HepG2 (cell line): Measurements from ENCODE around the gene DCUN1D4. TPM values are rescaled to one million over a fixed set of nuclear protein-coding genes. Genes with fewer than 3 reads are reported as not detected.

Experiments used
- CEBPG ChIP-seq: IDR thresholded peaks from 2 replicates; pipeline ENCODE4 v1.6.1; 2016
- DR1 ChIP-seq: sonication (generic); formaldehyde crosslinking; IDR thresholded peaks from 2 replicates; pipeline ENCODE4 v1.8.0; 2021; ENCODE audit warnings: mild to moderate bottlenecking, missing genetic modification reagents, inconsistent platforms
- GPN1 ChIP-seq: sonication (generic); formaldehyde crosslinking; IDR thresholded peaks from 2 replicates; pipeline ENCODE4 v1.5.1; 2020; ENCODE audit warnings: missing genetic modification reagents, borderline replicate concordance
- HMGA1 ChIP-seq: sonication (generic); formaldehyde crosslinking; conservative IDR thresholded peaks from 2 replicates; pipeline ENCODE4 v1.4.0; 2020; ENCODE audit warnings: missing genetic modification reagents
- HNRNPL ChIP-seq: fragments of 200-400 bp; formaldehyde crosslinking; IDR thresholded peaks from 2 replicates; pipeline ENCODE4 v1.6.1; 2017; ENCODE audit warnings: mild to moderate bottlenecking, low read depth, low read length
- IRF9 ChIP-seq: sonication (generic); formaldehyde crosslinking; IDR thresholded peaks from 2 replicates; pipeline ENCODE4 v1.8.0; 2022; ENCODE audit warnings: missing genetic modification reagents, mild to moderate bottlenecking, borderline replicate concordance
- JDP2 ChIP-seq: sonication (generic); formaldehyde crosslinking; IDR thresholded peaks from 2 replicates; pipeline ENCODE4 v1.8.1; 2022; ENCODE audit warnings: missing genetic modification reagents, borderline replicate concordance
- LBX2 ChIP-seq: sonication (generic); formaldehyde crosslinking; IDR thresholded peaks from 2 replicates; pipeline ENCODE4 v1.5.0; 2020; ENCODE audit warnings: missing genetic modification reagents, mild to moderate bottlenecking, borderline replicate concordance
- NR2F2 ChIP-seq: IDR thresholded peaks from 2 replicates; pipeline ENCODE4 v1.6.1; 2012; ENCODE audit warnings: low read depth, inconsistent platforms, borderline replicate concordance
- NRL ChIP-seq: sonication (generic); formaldehyde crosslinking; IDR thresholded peaks from 2 replicates; pipeline ENCODE4 v1.5.0; 2020; ENCODE audit warnings: missing genetic modification reagents, mild to moderate bottlenecking, moderate library complexity, borderline replicate concordance
- SP4 ChIP-seq: sonication (generic); formaldehyde crosslinking; IDR thresholded peaks from 2 replicates; pipeline ENCODE4 v1.8.1; 2023; ENCODE audit warnings: mild to moderate bottlenecking, missing genetic modification reagents
- TSC22D2 ChIP-seq: sonication (generic); formaldehyde crosslinking; IDR thresholded peaks from 2 replicates; pipeline ENCODE4 v1.5.1; 2020; ENCODE audit warnings: missing genetic modification reagents, mild to moderate bottlenecking, borderline replicate concordance
- ZBTB3 ChIP-seq: sonication (generic); formaldehyde crosslinking; IDR thresholded peaks from 2 replicates; pipeline ENCODE4 v1.4.0; 2020; ENCODE audit warnings: low read depth, mild to moderate bottlenecking, moderate library complexity, missing genetic modification reagents, borderline replicate concordance
- ZNF292 ChIP-seq: sonication (generic); formaldehyde crosslinking; IDR thresholded peaks from 2 replicates; pipeline ENCODE4 v1.8.1; 2022; ENCODE audit warnings: mild to moderate bottlenecking, low read depth, missing genetic modification reagents, borderline replicate concordance
- ZNF337 ChIP-seq: sonication (generic); formaldehyde crosslinking; IDR thresholded peaks from 2 replicates; pipeline ENCODE4 v1.5.1; 2020; ENCODE audit warnings: missing genetic modification reagents, low read depth, mild to moderate bottlenecking, borderline replicate concordance
- ZNF496 ChIP-seq: sonication (generic); formaldehyde crosslinking; IDR thresholded peaks from 2 replicates; pipeline ENCODE4 v1.8.1; 2023; ENCODE audit warnings: mild to moderate bottlenecking, moderate library complexity, missing genetic modification reagents; ENCODE audit not compliant: insufficient replicate concordance
- ZNF773 ChIP-seq: sonication (generic); formaldehyde crosslinking; IDR thresholded peaks from 2 replicates; pipeline ENCODE4 v1.4.0; 2020; ENCODE audit warnings: missing genetic modification reagents, borderline replicate concordance
- ZNF839 ChIP-seq: sonication (generic); formaldehyde crosslinking; IDR thresholded peaks from 2 replicates; pipeline ENCODE4 v1.4.0; 2020; ENCODE audit warnings: missing genetic modification reagents, mild to moderate bottlenecking, borderline replicate concordance
- polyA plus RNA-seq, 8 experiments: library from polyadenylated mRNA; depleted of rRNA in 3 of 8; stranded (reverse) in 7 of 8; unstranded in 1 of 8; fragments of >200 nt; fragmentation: Illumina TruSeq in 4 of 8; extraction: Trizol in 4 of 8; gene quantifications; 2 replicates each; pipeline versions ENCODE4 v1.2.1 to v1.2.3, GENCODE V29; 2011 to 2016; ENCODE audit warnings: low read depth in 4 of 8, missing spikeins in 1 of 8, mixed read lengths in 1 of 8; ENCODE audit not compliant: insufficient read depth in 1 of 8
- total RNA-seq, 5 experiments: library from RNA; depleted of rRNA; stranded (reverse); fragments of >200 nt; fragmentation: Illumina TruSeq; extraction: Trizol; gene quantifications; 2 replicates each; pipeline ENCODE4 v1.2.3, GENCODE V29; 2016; ENCODE audit warnings: low read depth in 1 of 5
- TF ChIP-seq, protein P1 (sequence below), 2 experiments: sonication (generic) in 1 of 2; formaldehyde crosslinking in 1 of 2; IDR thresholded peaks; 2 replicates each; pipeline versions ENCODE4 v1.6.1 to v1.9.0; 2014 to 2022; ENCODE audit warnings: antibody characterized with exemption in 1 of 2, borderline replicate concordance in 1 of 2, inconsistent platforms in 1 of 2, low read depth in 1 of 2, missing genetic modification reagents in 1 of 2
- TF ChIP-seq, protein P2 (sequence below): sonication (generic); formaldehyde crosslinking; IDR thresholded peaks from 2 replicates; pipeline ENCODE4 v1.8.1; 2023; ENCODE audit warnings: missing genetic modification reagents, mild to moderate bottlenecking, borderline replicate concordance

Gene DCUN1D4
- total and polyA plus RNA-seq, 2 of the 13 experiments (the other 11 are each of a cell fraction or from before 2014, with no cell fraction given), result 27.9 to 44.4 TPM

DNA sequence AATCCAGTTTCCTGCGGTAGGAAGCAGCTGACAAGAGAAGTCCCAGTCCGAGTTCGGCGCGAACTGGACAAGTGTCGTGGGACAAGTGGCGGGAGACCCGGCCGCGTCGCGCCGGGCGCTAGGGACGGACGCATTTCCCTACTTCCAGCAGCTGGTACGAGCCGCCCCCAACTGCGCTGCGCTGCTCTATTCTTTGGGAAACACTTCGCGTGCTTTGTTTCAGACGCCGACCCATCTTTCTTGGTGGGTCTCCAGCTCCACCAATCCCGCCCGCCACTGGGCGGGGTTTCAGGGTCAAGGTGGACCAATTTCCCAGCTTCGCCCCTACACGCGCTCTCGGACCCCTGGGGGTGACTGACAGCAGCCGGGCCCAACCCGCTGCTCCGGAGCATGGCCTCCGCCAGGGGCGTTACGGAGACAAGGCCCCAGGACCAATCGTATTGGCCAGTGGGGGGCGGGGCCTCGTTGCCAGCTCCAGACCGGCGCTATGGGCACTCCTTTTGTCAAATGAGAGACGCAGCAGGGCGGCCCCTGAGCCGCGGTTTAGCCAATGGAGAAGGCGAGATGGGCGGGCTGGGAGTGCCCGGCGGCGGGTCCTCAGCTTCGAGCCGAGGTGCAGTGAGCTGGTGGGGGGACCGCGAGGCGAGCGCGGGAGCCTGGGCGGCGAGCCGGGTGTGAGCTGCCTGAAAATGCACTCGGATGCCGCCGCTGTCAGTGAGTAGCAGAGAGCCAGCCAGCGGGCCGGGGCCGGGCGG is at the start of gene DCUN1D4 (continued):
- TF ChIP-seq LBX2 (CRISPR knock-in tag) (no peak), HMGA1 (no peak), ZNF292 (CRISPR knock-in tag) (peak; percentile 32; the same call in 1 of the 2 replicates), NRL (CRISPR knock-in tag) (no peak), ZNF337 (CRISPR knock-in tag) (0 out of 2 replicates have a peak, but pooled peaks have one; percentile 55), GPN1 (CRISPR knock-in tag) (no peak), ZNF496 (CRISPR knock-in tag) (no peak), CEBPG (CRISPR knock-in tag) (no peak), ZBTB3 (CRISPR knock-in tag) (no peak), JDP2 (CRISPR knock-in tag) (no peak), ZNF839 (no peak), TSC22D2 (CRISPR knock-in tag) (no peak; the same call in 1 of the 2 replicates), HNRNPL (0 out of 2 replicates have a peak, but pooled peaks have one; percentile 38), SP4 (CRISPR knock-in tag) (peak; percentile 95), DR1 (no peak), ZNF773 (CRISPR knock-in tag) (no peak), IRF9 (CRISPR knock-in tag) (no peak), NR2F2 (no peak)
- TF ChIP-seq, protein P1, sequence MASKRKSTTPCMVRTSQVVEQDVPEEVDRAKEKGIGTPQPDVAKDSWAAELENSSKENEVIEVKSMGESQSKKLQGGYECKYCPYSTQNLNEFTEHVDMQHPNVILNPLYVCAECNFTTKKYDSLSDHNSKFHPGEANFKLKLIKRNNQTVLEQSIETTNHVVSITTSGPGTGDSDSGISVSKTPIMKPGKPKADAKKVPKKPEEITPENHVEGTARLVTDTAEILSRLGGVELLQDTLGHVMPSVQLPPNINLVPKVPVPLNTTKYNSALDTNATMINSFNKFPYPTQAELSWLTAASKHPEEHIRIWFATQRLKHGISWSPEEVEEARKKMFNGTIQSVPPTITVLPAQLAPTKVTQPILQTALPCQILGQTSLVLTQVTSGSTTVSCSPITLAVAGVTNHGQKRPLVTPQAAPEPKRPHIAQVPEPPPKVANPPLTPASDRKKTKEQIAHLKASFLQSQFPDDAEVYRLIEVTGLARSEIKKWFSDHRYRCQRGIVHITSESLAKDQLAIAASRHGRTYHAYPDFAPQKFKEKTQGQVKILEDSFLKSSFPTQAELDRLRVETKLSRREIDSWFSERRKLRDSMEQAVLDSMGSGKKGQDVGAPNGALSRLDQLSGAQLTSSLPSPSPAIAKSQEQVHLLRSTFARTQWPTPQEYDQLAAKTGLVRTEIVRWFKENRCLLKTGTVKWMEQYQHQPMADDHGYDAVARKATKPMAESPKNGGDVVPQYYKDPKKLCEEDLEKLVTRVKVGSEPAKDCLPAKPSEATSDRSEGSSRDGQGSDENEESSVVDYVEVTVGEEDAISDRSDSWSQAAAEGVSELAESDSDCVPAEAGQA (IDR thresholded peaks at IDR 0.05; ENCODE audit: low read depth), result no peak
- TF ChIP-seq, protein P1 (CRISPR knock-in tag; IDR thresholded peaks at IDR 0.05; ENCODE audit: borderline replicate concordance), result no peak
- TF ChIP-seq, protein P2, sequence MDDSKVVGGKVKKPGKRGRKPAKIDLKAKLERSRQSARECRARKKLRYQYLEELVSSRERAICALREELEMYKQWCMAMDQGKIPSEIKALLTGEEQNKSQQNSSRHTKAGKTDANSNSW (CRISPR knock-in tag), result no peak
